ENCODE data around the gene BCL11A. TPM values are rescaled to one million over a fixed set of nuclear protein-coding genes. Genes with fewer than 3 reads are reported as not detected.
A peak's percentile ranks its signal among the peaks of the same experiment; 100 is the strongest.

Gene BCL11A
- total RNA-seq, 1 donor from 2014 or later, result 128 TPM

DNA sequence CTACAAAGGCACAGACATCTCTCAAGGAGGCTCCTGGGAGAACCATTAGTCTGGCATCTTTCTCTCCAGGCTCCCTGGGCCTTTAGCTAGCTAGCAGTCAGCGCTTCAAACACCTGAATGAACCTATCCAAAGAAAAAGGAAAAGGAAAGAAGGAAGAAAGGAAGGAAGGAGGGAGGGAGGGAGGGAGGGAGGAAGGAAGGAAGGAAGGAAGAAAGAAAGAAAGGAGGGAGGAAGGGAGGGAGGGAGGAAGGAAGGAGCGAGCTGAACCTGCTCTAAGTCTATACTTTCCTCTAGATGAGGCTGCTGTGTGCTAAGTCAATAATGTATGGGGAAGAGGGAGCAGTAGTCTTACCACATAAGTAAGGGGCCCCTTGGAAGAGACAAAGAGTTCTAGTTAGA is 5.1 kb upstream of the BCL11A start:
- DNase-seq, result no peak

DNA sequence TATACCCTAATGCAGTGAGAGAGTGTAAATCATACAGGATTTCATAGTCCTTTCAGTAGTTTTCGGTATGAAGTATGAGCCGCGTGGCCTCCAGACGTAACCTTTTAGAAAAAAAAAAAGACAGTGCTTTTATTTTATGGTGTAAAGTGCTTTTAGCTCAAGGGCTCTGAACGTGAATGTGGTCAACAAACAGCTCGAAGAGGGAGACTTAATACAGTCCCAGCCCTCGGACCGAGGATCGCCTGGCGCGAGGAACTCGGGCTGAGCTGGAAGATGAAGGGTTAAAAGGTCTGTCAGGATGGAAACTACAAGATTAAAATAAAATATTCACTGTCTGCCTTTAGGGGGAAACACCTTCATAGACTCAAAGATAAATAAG is 4.0 kb upstream of the BCL11A start:
- DNase-seq, result no peak

- no peak for DNase-seq
Observed at GRCh38 chr2:60556576-60557485, 3.4 kb upstream of the BCL11A start.

DNA sequence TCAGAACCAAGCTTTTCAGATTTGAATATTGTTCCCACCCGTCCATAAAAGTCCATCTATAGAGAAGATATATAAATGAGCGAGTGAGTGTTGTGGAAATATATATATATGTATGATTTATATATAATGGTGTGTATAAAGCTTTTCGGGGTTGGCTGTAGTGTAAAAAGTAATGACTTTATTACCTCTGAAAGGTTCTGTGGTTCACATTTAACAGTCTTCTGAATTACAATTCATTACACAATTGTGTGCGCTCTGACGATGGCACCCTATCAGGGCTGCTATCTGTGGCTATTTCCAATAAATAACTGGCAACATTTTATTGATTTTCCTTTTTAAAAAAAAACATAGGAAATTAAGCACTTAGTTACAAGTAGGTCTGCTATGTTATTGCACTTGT is 2.7 kb upstream of the BCL11A start:
- no peak for DNase-seq

GRCh38 chr2:60555783-60556139 is 2.3 kb upstream of the BCL11A start:
- DNase-seq, result no peak

GRCh38 chr2:60555066-60555782 is 1.8 kb upstream of the BCL11A start:
- DNase-seq, result peak; percentile 49

GRCh38 chr2:60554646-60555065 is 1.2 kb upstream of the BCL11A start:
- DNase-seq, result no peak

DNA sequence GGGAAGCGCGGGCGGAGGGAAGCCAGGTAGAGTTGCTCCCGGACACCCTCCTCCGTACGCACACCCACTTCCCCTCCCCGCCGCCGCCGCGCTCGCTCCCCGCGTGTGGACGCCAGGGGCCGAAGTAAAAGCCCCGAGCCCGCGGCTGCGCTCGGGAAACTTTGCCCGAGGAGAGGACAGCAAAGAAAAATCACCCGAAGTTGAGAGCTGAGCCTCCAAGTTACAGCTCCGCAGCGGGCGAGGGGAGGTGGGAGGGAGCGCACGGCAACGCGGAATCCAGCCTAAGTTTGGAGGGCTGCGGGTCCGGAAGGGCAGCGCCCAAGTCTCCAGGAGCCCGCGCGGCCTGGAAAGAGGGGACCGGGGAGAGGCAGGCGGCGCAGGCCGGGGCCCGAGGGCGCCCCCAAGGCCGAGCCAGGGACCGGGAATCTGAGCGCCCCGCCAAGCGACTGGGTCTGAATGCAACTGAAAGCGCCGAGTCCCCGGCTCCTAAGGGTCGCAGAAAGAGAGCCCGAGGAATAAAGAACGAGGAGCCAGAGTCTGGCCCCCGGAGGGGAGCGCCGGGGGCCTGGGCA is 706 bp upstream of the BCL11A start:
- no peak for DNase-seq

GRCh38 chr2:60552851-60553494 is 481 bp downstream of the BCL11A start:
- no peak for DNase-seq

- no peak for DNase-seq
Observed at GRCh38 chr2:60552078-60552850, 1.2 kb downstream of the BCL11A start.

DNA sequence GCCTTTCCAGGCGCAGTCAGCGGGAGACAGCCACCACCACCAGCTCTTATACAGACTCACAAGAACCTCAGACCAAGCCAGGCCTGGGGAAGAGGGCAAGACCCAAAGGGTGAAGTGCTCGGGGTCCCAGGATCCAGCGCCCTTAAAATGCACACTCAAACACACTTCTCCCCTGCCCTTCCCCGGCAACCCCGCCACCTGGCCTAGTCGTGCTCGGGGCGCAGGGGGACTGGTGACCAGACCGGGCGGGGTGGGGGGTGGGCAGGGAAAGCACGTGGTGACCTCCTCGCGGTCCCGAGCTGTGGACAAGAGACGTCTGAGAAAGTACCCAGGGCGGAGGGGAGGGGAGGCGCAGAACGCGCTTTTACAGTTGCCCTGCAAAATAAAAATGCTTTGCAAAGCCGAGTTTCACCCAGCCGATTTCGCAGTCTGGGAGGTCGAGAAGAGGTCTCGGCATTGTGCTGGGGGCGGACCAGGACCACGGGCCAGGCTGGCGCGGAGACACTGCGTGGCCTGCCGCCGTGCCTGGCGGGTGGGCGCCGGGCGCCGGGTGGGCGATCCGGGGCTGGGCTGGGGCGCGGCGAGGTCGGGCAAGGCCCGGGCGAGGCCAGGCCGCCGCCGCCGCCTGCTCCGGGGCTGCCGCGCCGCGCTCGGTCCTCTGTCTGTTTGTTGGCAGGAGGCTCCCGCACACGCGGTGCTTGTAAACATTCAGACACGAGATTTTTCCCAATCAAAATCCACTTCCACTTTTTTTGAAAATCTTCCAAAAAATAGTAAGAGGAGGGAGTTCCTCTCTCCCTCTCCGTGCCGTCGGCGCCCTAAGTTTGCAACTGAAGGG is 2.0 kb downstream of the BCL11A start:
- no peak for DNase-seq

DNA sequence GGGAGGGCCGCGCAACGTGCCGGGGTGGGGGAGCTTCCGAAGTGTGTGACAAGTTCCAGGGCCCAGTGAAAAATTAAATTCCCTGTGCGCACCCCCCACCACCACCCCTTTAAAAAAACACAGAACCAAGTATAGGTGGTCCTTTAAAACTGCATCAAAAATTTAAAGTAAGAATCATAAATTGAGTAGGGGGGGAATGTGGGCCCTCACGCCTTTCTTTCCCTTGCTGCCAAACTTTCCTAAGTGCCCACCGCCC is 2.5 kb downstream of the BCL11A start:
- no peak for DNase-seq

DNA sequence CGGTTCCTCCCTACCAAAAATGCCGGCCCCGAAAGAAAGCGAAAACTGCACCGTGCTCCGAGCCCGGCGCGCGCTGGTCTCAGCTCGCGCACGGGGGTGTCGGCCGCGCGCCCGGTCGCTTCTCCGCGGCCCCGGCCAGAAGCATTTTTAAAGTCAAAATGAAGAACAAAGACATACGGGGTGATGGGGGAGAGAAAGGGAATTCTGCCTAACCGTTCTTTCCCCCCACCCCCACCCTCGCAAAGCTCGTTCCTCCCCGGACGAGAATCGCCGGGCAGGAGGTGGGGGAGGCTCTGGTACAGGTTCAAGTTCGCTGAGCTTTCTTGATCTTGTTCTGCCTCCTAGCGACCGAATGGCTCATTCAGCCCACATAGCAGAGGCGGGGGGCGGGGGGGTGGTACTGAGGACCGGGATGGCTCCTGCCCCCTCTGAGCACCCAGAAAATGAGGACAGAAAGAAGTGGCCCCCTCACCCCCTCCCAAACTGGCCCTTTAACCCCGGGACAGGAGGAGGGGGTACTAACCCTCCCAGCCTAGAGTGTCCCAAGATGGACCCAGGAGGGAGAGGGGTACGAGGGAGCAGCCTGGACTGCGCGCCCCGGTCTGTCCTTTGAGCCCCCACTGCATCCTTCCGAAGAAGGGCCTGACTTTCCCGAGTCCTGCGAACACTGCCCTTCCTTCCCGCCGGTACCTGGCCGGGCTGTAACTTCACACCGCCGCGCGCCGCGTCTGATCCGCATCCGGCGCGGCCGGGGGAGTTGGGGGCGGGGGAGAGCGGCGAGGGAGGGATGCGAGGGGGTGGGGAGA is 3.1 kb downstream of the BCL11A start:
- peak; percentile 66 for DNase-seq

DNA sequence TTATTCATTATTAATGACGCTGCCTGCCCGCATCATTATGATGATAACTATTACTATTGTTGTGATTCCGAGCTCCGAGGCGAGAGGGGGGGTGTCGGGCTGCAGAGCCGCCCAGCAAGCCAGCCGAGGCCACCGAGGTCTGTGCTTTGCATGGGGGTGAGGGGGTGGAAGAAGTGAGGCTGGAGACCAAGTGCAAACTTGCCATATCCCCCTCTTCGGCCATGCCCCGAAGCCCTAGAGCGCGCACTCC is 3.6 kb downstream of the BCL11A start:
- no peak for DNase-seq

DNA sequence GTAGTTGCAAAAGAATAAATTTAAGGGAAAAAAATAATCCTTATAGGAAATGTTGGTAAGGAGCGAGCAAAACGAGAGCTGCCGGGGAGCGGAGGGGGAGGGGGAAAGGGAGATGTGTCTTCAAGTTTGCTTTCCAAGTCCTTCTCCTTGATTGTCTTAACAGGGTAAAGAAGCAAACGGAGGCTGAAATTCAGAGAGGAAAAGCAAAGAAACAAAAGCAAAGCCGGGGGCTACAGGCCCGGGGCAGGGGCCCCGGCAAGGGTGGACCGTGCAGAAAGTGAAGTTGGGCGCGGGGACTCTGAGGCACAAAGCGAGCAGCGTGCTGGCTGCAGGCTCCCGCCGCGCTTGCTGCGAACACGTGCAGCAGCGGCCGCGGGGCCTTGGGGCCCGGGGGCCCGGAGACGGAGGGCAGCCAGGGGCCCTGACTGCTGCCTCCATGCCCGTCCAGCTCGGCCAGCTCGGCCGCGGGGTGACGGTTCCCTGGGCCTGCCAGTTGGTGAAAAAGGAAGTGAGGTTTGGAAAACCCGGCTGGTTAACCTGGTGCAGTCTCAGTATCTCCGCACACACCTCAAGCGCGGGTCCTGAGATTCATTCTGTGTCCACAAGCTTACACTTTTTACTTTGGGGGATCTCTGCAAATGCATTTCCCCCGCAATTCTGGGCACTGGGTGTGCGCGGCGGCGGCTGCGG is 4.1 kb downstream of the BCL11A start:
- no peak for DNase-seq

GRCh38 chr2:60548845-60549237 is 4.6 kb downstream of the BCL11A start:
- DNase-seq, result no peak

GRCh38 chr2:60548311-60548710 is 5.1 kb downstream of the BCL11A start:
- no peak for DNase-seq

- no peak for DNase-seq
Observed at GRCh38 chr2:60547841-60548240, 5.6 kb downstream of the BCL11A start.

- no peak for DNase-seq
Observed at GRCh38 chr2:60546756-60547420, 6.6 kb downstream of the BCL11A start.
